OCI-LY7 (cell line): Measurements from ENCODE around the gene PARD3B. TPM values are rescaled to one million over a fixed set of nuclear protein-coding genes. Genes with fewer than 3 reads are reported as not detected.

ENCODE experiments used
- BruUV-seq: library from RNA; stranded (reverse); fragments of 400-500 nt; replicated peaks from 2 replicates; lab custom pipeline; 2021; lab: Mats Ljungman, UMichigan
- CTCF ChIA-PET: fragments of 300-600 bp; sonication (Branson Sonifier 250); formaldehyde crosslinking; loops from one replicate; lab custom pipeline; 2022; ENCODE audit warnings: antibody characterized with exemption; ENCODE audit not compliant: unreplicated experiment; lab: Charles Lee
- POLR2A ChIA-PET: fragments of 300-600 bp; sonication (Branson Sonifier 250); formaldehyde crosslinking; loops from one replicate; lab custom pipeline; 2022; ENCODE audit warnings: antibody characterized with exemption; lab: Charles Lee
- DNase-seq: peaks from one replicate; pipeline ENCODE4 v3.0.0-alpha.2; 2015; ENCODE audit warnings: low spot score
- H2AFZ ChIP-seq: fragments of 200-600 bp; sonication (generic), shearing (Covaris generic); 2 replicates; pipeline ENCODE4 v1.6.1; 2014; ENCODE audit warnings: mild to moderate bottlenecking, antibody characterized with exemption, low read length, moderate library complexity
- H3K27ac ChIP-seq: fragments of 200-600 bp; sonication (generic); 2 replicates; pipeline ENCODE4 v1.5.1; 2014; ENCODE audit warnings: mixed run types, low read depth, mild to moderate bottlenecking, moderate library complexity, low read length, inconsistent platforms; ENCODE audit not compliant: poor library complexity, severe bottlenecking
- H3K36me3 ChIP-seq: fragments of 200-600 bp; sonication (generic); 2 replicates; pipeline ENCODE4 v1.6.1; 2014; ENCODE audit warnings: mild to moderate bottlenecking, antibody characterized with exemption, low read length, moderate library complexity, mixed read lengths; ENCODE audit not compliant: insufficient read depth
- H3K4me1 ChIP-seq: fragments of 200-600 bp; sonication (generic); 2 replicates; pipeline ENCODE4 v1.5.1; 2014; ENCODE audit warnings: mild to moderate bottlenecking, low read length; ENCODE audit not compliant: insufficient read depth, poor library complexity, severe bottlenecking
- H3K4me2 ChIP-seq: fragments of 200-600 bp; sonication (generic); 2 replicates; pipeline ENCODE4 v1.6.1; 2014; ENCODE audit warnings: mild to moderate bottlenecking, low read length
- H3K4me3 ChIP-seq: fragments of 200-600 bp; sonication (generic); 2 replicates; pipeline ENCODE4 v1.5.1; 2014; ENCODE audit warnings: mild to moderate bottlenecking, low read depth, low read length; ENCODE audit not compliant: poor library complexity, severe bottlenecking
- H3K79me2 ChIP-seq: fragments of 200-600 bp; sonication (generic); 2 replicates; pipeline ENCODE4 v1.6.1; 2016; ENCODE audit warnings: low read depth, mild to moderate bottlenecking, low read length, moderate library complexity, mixed read lengths; ENCODE audit not compliant: insufficient read depth
- H3K9me2 ChIP-seq: fragments of 200-600 bp; sonication (generic); 2 replicates; pipeline ENCODE4 v1.6.1; 2016; ENCODE audit warnings: mild to moderate bottlenecking, low read length, mixed read lengths; ENCODE audit not compliant: insufficient read depth
- H3K9me3 ChIP-seq: fragments of 200-600 bp; sonication (generic); 2 replicates; pipeline ENCODE4 v1.6.1; 2014; ENCODE audit warnings: mild to moderate bottlenecking, mixed run types, low read length, mixed read lengths
- H4K20me1 ChIP-seq: fragments of 200-600 bp; sonication (generic); 2 replicates; pipeline ENCODE4 v1.6.1; 2014; ENCODE audit warnings: mild to moderate bottlenecking, antibody characterized with exemption, low read length, moderate library complexity, mixed read lengths; ENCODE audit not compliant: insufficient read depth
- CTCF ChIP-seq: fragments of 200-600 bp; sonication (generic); conservative IDR thresholded peaks from 2 replicates; pipeline ENCODE4 v1.5.1; 2014; ENCODE audit warnings: mild to moderate bottlenecking, antibody characterized with exemption, low read length, moderate library complexity, mixed read lengths
- EZH2phosphoT487 ChIP-seq: fragments of 200-600 bp; sonication (generic); IDR thresholded peaks from 2 replicates; pipeline ENCODE4 v1.6.1; 2018; ENCODE audit warnings: low read depth, borderline replicate concordance, mild to moderate bottlenecking, mixed run types, antibody characterized with exemption, low read length, moderate library complexity, mixed read lengths
- intact Hi-C: fragments of 100-400 bp; cut with micrococcal nuclease; formaldehyde crosslinking; loops from one replicate; pipeline ENCODE4 v1.10.0; 2022; ENCODE audit not compliant: unreplicated experiment
- total RNA-seq, 2 experiments: library from RNA; depleted of rRNA in 1 of 2; stranded (reverse); fragments of >200 nt in 1 of 2; shearing (Covaris generic) in 1 of 2; gene quantifications; 2 replicates each; pipeline ENCODE4 v1.2.3, GENCODE V29; 2014 to 2022

The PARD3B gene
- total RNA-seq, 2 experiments from 2014 or later: not detected

GRCh38 chr2:205033431-205033830 lies 488.2 kb downstream of the PARD3B start:
- TF ChIP-seq EZH2phosphoT487: no peak
- TF ChIP-seq CTCF: no peak
- ChIA-PET CTCF (no interaction called here), POLR2A (no interaction called here)
- no peak for DNase-seq
- H3K36me3 ChIP-seq: no peaks in the 10 kb centered on the region
- intact Hi-C loops: no loop called here
- no peaks in the 10 kb centered on the region for H3K4me1 ChIP-seq
- no peak overlapping the region for H3K4me2 ChIP-seq
- H3K9me2 ChIP-seq: no peaks in the 10 kb centered on the region
- no peak overlapping the region for H3K27ac ChIP-seq
- H3K4me3 ChIP-seq: no peak overlapping the region
- H3K79me2 ChIP-seq: no peaks in the 10 kb centered on the region
- no peaks in the 10 kb centered on the region for H3K9me3 ChIP-seq
- H4K20me1 ChIP-seq: no peaks in the 10 kb centered on the region
- no TSS peak for BruUV-seq
- no peak overlapping the region for H2AFZ ChIP-seq

GRCh38 chr2:205034034-205034433 lies 488.8 kb downstream of the PARD3B start:
- H3K36me3 ChIP-seq: no peaks in the 10 kb centered on the region
- no peak overlapping the region for H3K4me3 ChIP-seq
- BruUV-seq: no TSS peak
- no peaks in the 10 kb centered on the region for H3K79me2 ChIP-seq
- intact Hi-C loops: no loop called here
- no peaks in the 10 kb centered on the region for H3K4me1 ChIP-seq
- TF ChIP-seq CTCF (no peak), EZH2phosphoT487 (no peak)
- no peak for DNase-seq
- POLR2A ChIA-PET: interaction anchor here (0.7 kb wide), 1 partner anchor 676 kb away, joined by 3 read pairs; no protein-coding TSS in a partner anchor
- CTCF ChIA-PET: no interaction called here
- H3K9me3 ChIP-seq: no peaks in the 10 kb centered on the region
- H4K20me1 ChIP-seq: no peaks in the 10 kb centered on the region
- H3K27ac ChIP-seq: no peak overlapping the region
- H2AFZ ChIP-seq: no peak overlapping the region
- no peaks in the 10 kb centered on the region for H3K9me2 ChIP-seq
- H3K4me2 ChIP-seq: no peak overlapping the region

GRCh38 chr2:205040323-205040722 lies 495.0 kb downstream of the PARD3B start:
- no peaks in the 10 kb centered on the region for H3K79me2 ChIP-seq
- no peak overlapping the region for H3K27ac ChIP-seq
- ChIA-PET CTCF (no interaction called here), POLR2A (no interaction called here)
- TF ChIP-seq EZH2phosphoT487: no peak
- no peak for TF ChIP-seq CTCF
- BruUV-seq: no TSS peak
- H3K9me2 ChIP-seq: no peaks in the 10 kb centered on the region
- H3K4me3 ChIP-seq: no peak overlapping the region
- no peaks in the 10 kb centered on the region for H4K20me1 ChIP-seq
- H3K4me1 ChIP-seq: no peaks in the 10 kb centered on the region
- H3K9me3 ChIP-seq: no peaks in the 10 kb centered on the region
- H2AFZ ChIP-seq: no peak overlapping the region
- no peak for DNase-seq
- intact Hi-C loops: no loop called here
- no peaks in the 10 kb centered on the region for H3K36me3 ChIP-seq
- H3K4me2 ChIP-seq: no peak overlapping the region
